ENCODE results near the gene PRSS58. TPM values are rescaled to one million over a fixed set of nuclear protein-coding genes. Genes with fewer than 3 reads are reported as not detected.

PRSS58 gene
- total RNA-seq, 1 donor from 2014 or later, result not detected

DNA sequence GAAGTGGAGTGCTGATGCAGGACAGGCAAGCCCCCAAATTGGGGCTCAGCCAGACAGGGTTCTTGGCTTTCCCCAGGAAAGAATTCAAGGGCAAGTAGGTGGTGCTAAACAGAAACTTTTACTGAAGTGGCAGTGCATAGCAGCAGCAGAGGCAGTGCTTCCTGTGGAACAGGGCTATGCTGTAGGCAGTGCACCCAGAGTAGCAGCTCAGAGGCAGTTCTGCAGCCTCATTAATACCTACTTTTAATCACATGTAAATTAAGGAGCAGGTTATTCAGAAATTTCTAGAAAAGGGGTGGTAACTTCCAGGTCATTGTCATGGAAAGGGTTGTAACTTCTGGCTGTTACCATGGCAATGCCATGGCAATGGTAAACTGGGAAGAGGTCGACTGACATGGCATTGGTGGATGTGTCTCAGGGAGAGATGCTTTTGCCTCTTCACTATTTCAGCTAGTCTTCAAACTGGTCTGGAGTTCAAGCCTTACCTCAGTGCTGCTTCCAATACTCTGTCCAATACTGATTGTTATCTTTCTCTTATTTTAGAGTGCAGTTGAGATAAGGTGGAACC lies 29.2 kb downstream of the PRSS58 start:
- TF ChIP-seq, protein P1, sequence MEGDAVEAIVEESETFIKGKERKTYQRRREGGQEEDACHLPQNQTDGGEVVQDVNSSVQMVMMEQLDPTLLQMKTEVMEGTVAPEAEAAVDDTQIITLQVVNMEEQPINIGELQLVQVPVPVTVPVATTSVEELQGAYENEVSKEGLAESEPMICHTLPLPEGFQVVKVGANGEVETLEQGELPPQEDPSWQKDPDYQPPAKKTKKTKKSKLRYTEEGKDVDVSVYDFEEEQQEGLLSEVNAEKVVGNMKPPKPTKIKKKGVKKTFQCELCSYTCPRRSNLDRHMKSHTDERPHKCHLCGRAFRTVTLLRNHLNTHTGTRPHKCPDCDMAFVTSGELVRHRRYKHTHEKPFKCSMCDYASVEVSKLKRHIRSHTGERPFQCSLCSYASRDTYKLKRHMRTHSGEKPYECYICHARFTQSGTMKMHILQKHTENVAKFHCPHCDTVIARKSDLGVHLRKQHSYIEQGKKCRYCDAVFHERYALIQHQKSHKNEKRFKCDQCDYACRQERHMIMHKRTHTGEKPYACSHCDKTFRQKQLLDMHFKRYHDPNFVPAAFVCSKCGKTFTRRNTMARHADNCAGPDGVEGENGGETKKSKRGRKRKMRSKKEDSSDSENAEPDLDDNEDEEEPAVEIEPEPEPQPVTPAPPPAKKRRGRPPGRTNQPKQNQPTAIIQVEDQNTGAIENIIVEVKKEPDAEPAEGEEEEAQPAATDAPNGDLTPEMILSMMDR (IDR thresholded peaks at IDR 0.05; ENCODE audit: unreplicated experiment), result no peak
- H3K27me3 Mint-ChIP-seq, result no peaks in the 10 kb centered on the region
- no peaks in the 10 kb centered on the region for H3K4me1 Mint-ChIP-seq (ENCODE audit: low read depth)
- no peaks in the 10 kb centered on the region for H3K36me3 Mint-ChIP-seq (ENCODE audit: insufficient read depth)
- H3K9me3 Mint-ChIP-seq (ENCODE audit: low read depth), result no peaks in the 10 kb centered on the region
- no peak overlapping the region for H3K4me3 Mint-ChIP-seq (ENCODE audit: low read depth)
- no peak overlapping the region for H3K27ac Mint-ChIP-seq
- DNase-seq (ENCODE audit: low spot score, unreplicated experiment), result no peak

Other genes starting within 250 kb of the PRSS58 start
- 1.2 and 1.6 TPM in 2 replicates for gene MGAM2, start 146.3 kb downstream of the PRSS58 start, total RNA-seq